ENCODE measurements around the gene KCNH1. TPM values are rescaled to one million over a fixed set of nuclear protein-coding genes. Genes with fewer than 3 reads are reported as not detected.

The KCNH1 gene
- total RNA-seq, 2 donors from 2014 or later: 3.2 to 3.5 TPM

DNA sequence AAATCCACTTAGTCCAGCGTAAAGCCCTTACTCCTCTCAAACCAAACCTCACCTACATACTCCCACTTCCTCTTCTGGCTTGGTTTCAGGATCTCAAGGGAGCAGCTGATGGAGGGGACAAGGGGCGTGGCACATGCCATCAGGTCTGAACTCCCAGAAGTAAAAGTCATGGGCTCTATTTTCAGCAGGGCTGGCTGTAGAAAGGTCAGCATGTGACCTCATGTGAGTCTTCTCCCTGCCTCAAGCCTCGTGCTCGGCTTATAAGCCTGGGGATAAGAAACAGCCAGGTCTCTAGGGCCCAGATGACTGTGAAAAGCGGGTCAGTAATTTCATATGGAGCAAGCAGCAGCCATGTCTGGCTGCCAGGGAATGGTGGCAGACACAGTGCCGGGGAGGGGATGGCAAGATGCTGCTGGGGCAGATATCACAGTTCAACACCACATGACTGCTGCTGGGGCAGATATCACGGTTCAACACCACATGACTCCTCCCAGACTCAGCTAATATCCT is 227.9 kb downstream of the KCNH1 start:
- Mint-ChIP-seq H3K27me3 (ENCODE audit: insufficient read depth) (peaks cover 15% of the 10 kb centered on the region), H3K27ac (no peak overlapping the region), H3K4me3 (no peak overlapping the region), H3K9me3 (no peaks in the 10 kb centered on the region), H3K36me3 (ENCODE audit: low read depth) (no peaks in the 10 kb centered on the region), H3K4me1 (peaks cover 8% of the 10 kb centered on the region)
- H3K36me3 ChIP-seq (ENCODE audit: control insufficient read depth, insufficient read depth, low read length): no peaks in the 10 kb centered on the region
- H3K9me3 ChIP-seq (ENCODE audit: control insufficient read depth, low read length): no peaks in the 10 kb centered on the region
- peaks cover 7% of the 10 kb centered on the region for H3K27me3 ChIP-seq (ENCODE audit: control insufficient read depth, insufficient read depth, low read length, poor library complexity, severe bottlenecking)
- DNase-seq: no peak
- 91 to 92% methylated on average over 5 to 7 of the region's 7 CpGs for whole genome bisulfite sequencing, 2 experiments (ENCODE audit: insufficient coverage in 1 of 2, insufficient read length in 1 of 2)
- TF ChIP-seq, protein P1, sequence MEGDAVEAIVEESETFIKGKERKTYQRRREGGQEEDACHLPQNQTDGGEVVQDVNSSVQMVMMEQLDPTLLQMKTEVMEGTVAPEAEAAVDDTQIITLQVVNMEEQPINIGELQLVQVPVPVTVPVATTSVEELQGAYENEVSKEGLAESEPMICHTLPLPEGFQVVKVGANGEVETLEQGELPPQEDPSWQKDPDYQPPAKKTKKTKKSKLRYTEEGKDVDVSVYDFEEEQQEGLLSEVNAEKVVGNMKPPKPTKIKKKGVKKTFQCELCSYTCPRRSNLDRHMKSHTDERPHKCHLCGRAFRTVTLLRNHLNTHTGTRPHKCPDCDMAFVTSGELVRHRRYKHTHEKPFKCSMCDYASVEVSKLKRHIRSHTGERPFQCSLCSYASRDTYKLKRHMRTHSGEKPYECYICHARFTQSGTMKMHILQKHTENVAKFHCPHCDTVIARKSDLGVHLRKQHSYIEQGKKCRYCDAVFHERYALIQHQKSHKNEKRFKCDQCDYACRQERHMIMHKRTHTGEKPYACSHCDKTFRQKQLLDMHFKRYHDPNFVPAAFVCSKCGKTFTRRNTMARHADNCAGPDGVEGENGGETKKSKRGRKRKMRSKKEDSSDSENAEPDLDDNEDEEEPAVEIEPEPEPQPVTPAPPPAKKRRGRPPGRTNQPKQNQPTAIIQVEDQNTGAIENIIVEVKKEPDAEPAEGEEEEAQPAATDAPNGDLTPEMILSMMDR (conservative IDR thresholded peaks at IDR 0.05): no peak
- no peak overlapping the region for H3K27ac ChIP-seq (ENCODE audit: low read depth, low read length)
- H3K4me3 ChIP-seq (ENCODE audit: low read length): no peak overlapping the region
- no peak overlapping the region for H3K9ac ChIP-seq (ENCODE audit: extremely low read depth, low read length, poor library complexity, severe bottlenecking)
- peaks cover 5% of the 10 kb centered on the region for H3K4me1 ChIP-seq (ENCODE audit: control insufficient read depth, insufficient read depth, low read length)

DNA sequence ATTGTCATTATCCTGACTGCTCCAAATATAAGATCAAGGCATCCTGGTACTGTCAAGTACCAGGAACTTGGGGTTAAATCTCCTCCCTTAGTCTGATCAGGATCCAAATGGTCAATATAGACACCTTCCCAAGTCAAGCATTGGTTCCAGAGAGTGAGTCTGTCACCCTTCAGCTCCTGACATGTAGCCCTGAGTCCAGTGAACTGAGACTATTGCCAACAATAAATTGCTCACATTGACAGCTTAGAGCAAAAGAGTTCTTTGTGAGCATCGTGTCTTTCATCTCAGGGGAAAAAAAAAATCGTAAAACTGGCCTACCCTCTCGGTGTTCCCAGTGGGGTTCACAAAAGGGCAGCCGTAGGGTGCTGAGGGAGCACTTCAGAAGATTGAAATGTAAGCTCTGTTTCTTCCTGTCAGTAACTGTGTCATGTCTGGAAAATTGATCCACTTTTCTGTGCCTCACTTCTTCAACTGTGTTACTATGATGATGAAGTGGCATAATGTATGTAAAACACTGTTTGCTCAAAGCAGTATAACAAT is 228.5 kb downstream of the KCNH1 start:
- Histone ChIP-seq H3K4me1 (ENCODE audit: control insufficient read depth, insufficient read depth, low read length) (peaks cover 6% of the 10 kb centered on the region), H3K9ac (ENCODE audit: extremely low read depth, low read length, poor library complexity, severe bottlenecking) (no peak overlapping the region), H3K27me3 (ENCODE audit: control insufficient read depth, insufficient read depth, low read length, poor library complexity, severe bottlenecking) (peaks cover 7% of the 10 kb centered on the region), H3K4me3 (ENCODE audit: low read length) (no peak overlapping the region), H3K36me3 (ENCODE audit: control insufficient read depth, insufficient read depth, low read length) (no peaks in the 10 kb centered on the region), H3K9me3 (ENCODE audit: control insufficient read depth, low read length) (no peaks in the 10 kb centered on the region), H3K27ac (ENCODE audit: low read depth, low read length) (no peak overlapping the region)
- H3K9me3 Mint-ChIP-seq: no peaks in the 10 kb centered on the region
- WGBS, 2 experiments (ENCODE audit: insufficient coverage in 1 of 2, insufficient read length in 1 of 2): 75 to 77% methylated on average over 2 to 4 of the region's 4 CpGs
- TF ChIP-seq, protein P1 (conservative IDR thresholded peaks at IDR 0.05): no peak
- peaks cover 13% of the 10 kb centered on the region for H3K4me1 Mint-ChIP-seq
- no peaks in the 10 kb centered on the region for H3K36me3 Mint-ChIP-seq (ENCODE audit: low read depth)
- DNase-seq: no peak
- no peak overlapping the region for H3K27ac Mint-ChIP-seq
- no peak overlapping the region for H3K4me3 Mint-ChIP-seq
- H3K27me3 Mint-ChIP-seq (ENCODE audit: insufficient read depth): peaks cover 15% of the 10 kb centered on the region

DNA sequence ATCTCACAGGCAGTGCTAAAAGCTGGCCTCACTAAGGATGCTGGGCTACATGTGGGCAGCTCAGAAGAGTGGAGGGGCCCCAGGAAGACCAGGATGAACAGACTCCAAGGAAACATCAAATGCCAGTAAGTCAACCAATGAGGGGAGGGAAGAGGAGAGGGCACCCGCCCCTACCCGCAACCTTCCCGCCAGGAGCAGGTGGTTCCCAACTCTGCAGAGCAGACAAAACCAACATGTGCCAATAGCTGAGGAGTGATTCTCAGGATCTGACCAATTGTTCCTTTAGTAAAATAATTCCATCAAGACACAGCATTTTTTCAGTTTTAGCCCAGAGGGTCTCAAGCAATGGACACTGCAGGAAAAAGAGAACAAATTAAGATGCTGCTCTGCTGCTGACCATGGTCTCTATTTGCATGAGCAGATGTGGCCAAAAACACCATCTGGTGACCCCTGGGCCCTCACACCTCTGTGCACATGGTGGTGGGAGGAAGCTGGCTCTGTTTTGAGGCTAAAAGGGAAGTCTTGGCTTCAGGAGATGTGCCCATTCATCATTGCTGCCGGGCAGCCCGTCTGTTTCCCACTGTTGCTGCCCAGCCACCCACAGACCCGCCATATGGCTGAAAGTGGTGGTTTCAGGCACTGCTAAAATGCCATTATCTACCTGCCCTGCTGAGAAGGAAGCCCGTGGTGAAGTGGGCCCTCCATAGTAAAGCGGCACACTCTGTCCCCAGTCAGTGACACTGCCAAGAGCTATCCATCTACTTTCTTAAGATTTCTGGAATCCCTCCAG is 231.8 kb downstream of the KCNH1 start:
- Mint-ChIP-seq H3K36me3 (ENCODE audit: low read depth) (no peaks in the 10 kb centered on the region), H3K27me3 (ENCODE audit: insufficient read depth) (peaks cover 15% of the 10 kb centered on the region), H3K4me3 (no peak overlapping the region), H3K4me1 (peaks cover 15% of the 10 kb centered on the region), H3K27ac (no peak overlapping the region), H3K9me3 (no peaks in the 10 kb centered on the region)
- Histone ChIP-seq H3K4me1 (ENCODE audit: control insufficient read depth, insufficient read depth, low read length) (peaks cover 4% of the 10 kb centered on the region), H3K4me3 (ENCODE audit: low read length) (no peak overlapping the region), H3K9me3 (ENCODE audit: control insufficient read depth, low read length) (no peaks in the 10 kb centered on the region), H3K27ac (ENCODE audit: low read depth, low read length) (no peak overlapping the region), H3K9ac (ENCODE audit: extremely low read depth, low read length, poor library complexity, severe bottlenecking) (no peak overlapping the region), H3K36me3 (ENCODE audit: control insufficient read depth, insufficient read depth, low read length) (no peaks in the 10 kb centered on the region), H3K27me3 (ENCODE audit: control insufficient read depth, insufficient read depth, low read length, poor library complexity, severe bottlenecking) (peaks cover 7% of the 10 kb centered on the region)
- no peak for DNase-seq
- WGBS, 2 experiments (ENCODE audit: insufficient coverage in 1 of 2, insufficient read length in 1 of 2): 93 to 94% methylated on average over 2 to 8 of the region's 8 CpGs
- TF ChIP-seq, protein P1 (conservative IDR thresholded peaks at IDR 0.05): no peak

Data from endodermal cell (in vitro differentiated cells).